HepG2 (cell line): ENCODE results near the gene RPSA. TPM values are rescaled to one million over a fixed set of nuclear protein-coding genes. Genes with fewer than 3 reads are reported as not detected.

Experiments
- FOXK1 ChIP-seq: sonication (generic); formaldehyde crosslinking; IDR thresholded peaks from 2 replicates; pipeline ENCODE4 v1.4.0; 2020; ENCODE audit warnings: low read depth, missing genetic modification reagents, borderline replicate concordance
- GATA4 ChIP-seq: sonication (generic); IDR thresholded peaks from 2 replicates; pipeline ENCODE4 v1.6.1; 2016; ENCODE audit warnings: antibody characterized with exemption, low read depth, borderline replicate concordance
- GATAD2A ChIP-seq: IDR thresholded peaks from 2 replicates; pipeline ENCODE4 v1.6.1; 2016
- HNF1A ChIP-seq, 2 experiments: sonication (generic) in 1 of 2; formaldehyde crosslinking in 1 of 2; IDR thresholded peaks; 2 replicates each; pipeline versions ENCODE4 v1.4.0 to v1.6.1; 2016 to 2020; ENCODE audit warnings: borderline replicate concordance in 1 of 2, low read depth in 1 of 2, mild to moderate bottlenecking in 1 of 2, missing genetic modification reagents in 1 of 2
- HNRNPUL1 ChIP-seq: fragments of 200-400 bp; formaldehyde crosslinking; IDR thresholded peaks from 2 replicates; pipeline ENCODE4 v1.6.1; 2017; ENCODE audit warnings: low read depth, mild to moderate bottlenecking, low read length, moderate library complexity
- HOMEZ ChIP-seq: IDR thresholded peaks from 2 replicates; pipeline ENCODE4 v1.6.1; 2016; ENCODE audit warnings: low read depth
- ISX ChIP-seq: sonication (generic); formaldehyde crosslinking; conservative IDR thresholded peaks from 2 replicates; pipeline ENCODE4 v1.5.0; 2020; ENCODE audit warnings: missing genetic modification reagents
- KMT2A ChIP-seq: sonication (generic); formaldehyde crosslinking; IDR thresholded peaks from 2 replicates; pipeline ENCODE4 v1.4.0; 2020; ENCODE audit warnings: missing genetic modification reagents
- POLR2AphosphoS5 ChIP-seq: IDR thresholded peaks from 2 replicates; pipeline ENCODE4 v1.6.1; 2012; ENCODE audit warnings: low read depth, low read length
- POLR2G ChIP-seq: fragments of 200-400 bp; formaldehyde crosslinking; IDR thresholded peaks from 2 replicates; pipeline ENCODE4 v1.6.1; 2018; ENCODE audit warnings: mild to moderate bottlenecking, low read depth, low read length, moderate library complexity
- SSRP1 ChIP-seq: IDR thresholded peaks from 2 replicates; pipeline ENCODE4 v1.6.1; 2016; ENCODE audit warnings: control low read depth
- TEAD2 ChIP-seq: sonication (generic); formaldehyde crosslinking; IDR thresholded peaks from 2 replicates; pipeline ENCODE4 v1.9.0; 2021; ENCODE audit warnings: missing genetic modification reagents
- TIGD3 ChIP-seq: sonication (generic); formaldehyde crosslinking; IDR thresholded peaks from 2 replicates; pipeline ENCODE4 v1.5.1; 2020; ENCODE audit warnings: mild to moderate bottlenecking, missing genetic modification reagents, borderline replicate concordance
- ZBTB42 ChIP-seq: sonication (generic); formaldehyde crosslinking; IDR thresholded peaks from 2 replicates; pipeline ENCODE4 v1.5.0; 2020; ENCODE audit warnings: mild to moderate bottlenecking, missing genetic modification reagents
- ZKSCAN8 ChIP-seq: IDR thresholded peaks from 2 replicates; pipeline ENCODE4 v1.6.1; 2016; ENCODE audit warnings: borderline replicate concordance, missing genetic modification reagents, missing compliant biosample characterization
- ZNF225 ChIP-seq: sonication (generic); formaldehyde crosslinking; IDR thresholded peaks from 2 replicates; pipeline ENCODE4 v1.4.0; 2020; ENCODE audit warnings: mild to moderate bottlenecking, missing genetic modification reagents
- ZNF562 ChIP-seq: sonication (generic); formaldehyde crosslinking; IDR thresholded peaks from 2 replicates; pipeline ENCODE4 v1.8.0; 2022; ENCODE audit warnings: missing genetic modification reagents, borderline replicate concordance
- ZNF607 ChIP-seq: sonication (generic); formaldehyde crosslinking; IDR thresholded peaks from 2 replicates; pipeline ENCODE4 v1.5.1; 2020; ENCODE audit warnings: missing genetic modification reagents, mild to moderate bottlenecking, borderline replicate concordance
- ZNF639 ChIP-seq: conservative IDR thresholded peaks from 2 replicates; pipeline ENCODE4 v1.6.1; 2018; ENCODE audit warnings: missing genetic modification reagents
- ZNF749 ChIP-seq: sonication (generic); formaldehyde crosslinking; IDR thresholded peaks from 2 replicates; pipeline ENCODE4 v1.8.0; 2022; ENCODE audit warnings: mild to moderate bottlenecking, missing genetic modification reagents, moderate library complexity, borderline replicate concordance
- polyA plus RNA-seq, 8 experiments: library from polyadenylated mRNA; depleted of rRNA in 3 of 8; stranded (reverse) in 7 of 8; unstranded in 1 of 8; fragments of >200 nt; fragmentation: Illumina TruSeq in 4 of 8; extraction: Trizol in 4 of 8; gene quantifications; 2 replicates each; pipeline versions ENCODE4 v1.2.1 to v1.2.3, GENCODE V29; 2011 to 2016; ENCODE audit warnings: low read depth in 4 of 8, missing spikeins in 1 of 8, mixed read lengths in 1 of 8; ENCODE audit not compliant: insufficient read depth in 1 of 8
- total RNA-seq, 5 experiments: library from RNA; depleted of rRNA; stranded (reverse); fragments of >200 nt; fragmentation: Illumina TruSeq; extraction: Trizol; gene quantifications; 2 replicates each; pipeline ENCODE4 v1.2.3, GENCODE V29; 2016; ENCODE audit warnings: low read depth in 1 of 5

RPSA gene
- total and polyA plus RNA-seq, 2 of the 13 experiments (the other 11 are each of a cell fraction or from before 2014, with no cell fraction given), result 1,683 to 3,226 TPM

- TF ChIP-seq ZBTB42 (CRISPR knock-in tag) (no peak), FOXK1 (CRISPR knock-in tag) (peak; percentile 48; the same call in 1 of the 2 replicates), ZNF562 (CRISPR knock-in tag) (no peak), ZNF639 (CRISPR knock-in tag) (peak; percentile 47; the same call in 1 of the 2 replicates), GATA4 (no peak), ISX (no peak), GATAD2A (CRISPR knock-in tag) (0 out of 2 replicates have a peak, but pooled peaks have one; percentile 17), SSRP1 (CRISPR knock-in tag) (no peak), ZKSCAN8 (CRISPR knock-in tag) (0 out of 2 replicates have a peak, but pooled peaks have one; percentile 14), ZNF749 (0 out of 2 replicates have a peak, but pooled peaks have one; percentile 22), ZNF225 (CRISPR knock-in tag) (0 out of 2 replicates have a peak, but pooled peaks have one; percentile 43), ZNF607 (CRISPR knock-in tag) (peak; percentile 16; the same call in 1 of the 2 replicates), POLR2AphosphoS5 (peak; percentile 62), TEAD2 (CRISPR knock-in tag) (0 out of 2 replicates have a peak, but pooled peaks have one; percentile 33), KMT2A (CRISPR knock-in tag) (0 out of 2 replicates have a peak, but pooled peaks have one; percentile 45), HOMEZ (CRISPR knock-in tag) (peak; percentile 22; the same call in 1 of the 2 replicates), HNRNPUL1 (no peak), HNF1A (IDR thresholded peaks at IDR 0.05; ENCODE audit: low read depth) (no peak), HNF1A (CRISPR knock-in tag; IDR thresholded peaks at IDR 0.05; ENCODE audit: borderline replicate concordance) (0 out of 2 replicates have a peak, but pooled peaks have one; percentile 24), TIGD3 (CRISPR knock-in tag) (peak; percentile 47; the same call in 1 of the 2 replicates), POLR2G (peak; percentile 55; the same call in 1 of the 2 replicates)
Observed at GRCh38 chr3:39383045-39383880, 23.3 kb upstream of the RPSA start, which contains the start of gene SLC25A38 (continued).
